ENCODE results near the gene PCBP2. TPM values are rescaled to one million over a fixed set of nuclear protein-coding genes. Genes with fewer than 3 reads are reported as not detected.

Gene PCBP2
- total and polyA plus RNA-seq, 2 donors (not counting 3 experiments of a cell fraction or from before 2014, with no cell fraction given) = 526 to 995 TPM

GRCh38 chr12:53510181-53510812 is 58.4 kb downstream of the PCBP2 start:
- Histone ChIP-seq H3K4me3 (replicated peaks in 1 of 3; ENCODE audit: insufficient read depth in 1 of 3, low read depth in 1 of 3, low read length in 3 of 3) (no peak overlapping the region), H3K36me3 (ENCODE audit: control insufficient read depth in 2 of 2, extremely low read depth in 1 of 2, insufficient read depth in 2 of 2, low read length in 2 of 2) (peaks cover 14 to 42% of the 10 kb centered on the region in 2 experiments), H3K4me2 (ENCODE audit: insufficient read depth, low read length) (no peak overlapping the region), H3K27me3 (ENCODE audit: control insufficient read depth in 2 of 2, insufficient read depth in 2 of 2, low read length in 2 of 2) (no peaks in the 10 kb centered on the region), H3K4me1 (ENCODE audit: control insufficient read depth, extremely low read depth, insufficient read depth, low read length) (peaks cover 3% of the 10 kb centered on the region), H3K27ac (ENCODE audit: insufficient read depth, low read depth, low read length) (no peak overlapping the region), H2AFZ (ENCODE audit: low read depth, low read length) (no peak overlapping the region), H3K9me3 (replicated peaks; ENCODE audit: control insufficient read depth, insufficient read depth, low read length) (no peaks in the 10 kb centered on the region), H3K9ac (replicated peaks; ENCODE audit: extremely low read depth, insufficient read depth, low read length) (no peak overlapping the region), H3K9me1 (replicated peaks; ENCODE audit: control insufficient read depth, extremely low read depth, insufficient read depth, low read length) (no peaks in the 10 kb centered on the region), H4K20me1 (replicated peaks; ENCODE audit: control insufficient read depth, extremely low read depth, insufficient read depth, low read length) (no peaks in the 10 kb centered on the region), H3K79me2 (ENCODE audit: control insufficient read depth, insufficient read depth, low read length) (no peaks in the 10 kb centered on the region)
- TF ChIP-seq MYC (IDR thresholded peaks at IDR 0.05; ENCODE audit: low read depth, low read length) (no peak), JUN (IDR thresholded peaks at IDR 0.05; ENCODE audit: borderline replicate concordance, insufficient read depth, insufficient read length, low read depth) (no peak), EZH2 (IDR thresholded peaks at IDR 0.05; ENCODE audit: borderline replicate concordance, low read depth, low read length, severe bottlenecking) (no peak), MAX (IDR thresholded peaks at IDR 0.05; ENCODE audit: insufficient read depth, insufficient read length) (no peak), POLR2A (IDR thresholded peaks at IDR 0.05; ENCODE audit: low read depth, low read length) (no peak), GATA2 (IDR thresholded peaks at IDR 0.05; ENCODE audit: insufficient read depth, insufficient read length, low read depth, low read length) (no peak)
- no TSS peak for BruUV-seq (replicated peaks)
- dilution Hi-C loops (cut with MboI; ENCODE audit: extremely low pct_ligation_motif_present, low sequenced_read_pairs) (no loop called here), intact Hi-C loops (cut with micrococcal nuclease) (no loop called here)
- CTCF ChIA-PET = interaction anchor here (2.0 to 3.9 kb wide), 3 partner anchors 33 to 186 kb away, joined by 10 to 48 read pairs (median 20); no protein-coding TSS in a partner anchor
- FAIRE-seq (no peak), DNase-seq (ENCODE audit: low read depth, low spot score) (no peak)
- POLR2A ChIA-PET = no interaction called here

Data from endothelial cell of umbilical vein (primary cell).